ENCODE results near the gene B4GALT2.

- TF ChIP-seq, protein P1, sequence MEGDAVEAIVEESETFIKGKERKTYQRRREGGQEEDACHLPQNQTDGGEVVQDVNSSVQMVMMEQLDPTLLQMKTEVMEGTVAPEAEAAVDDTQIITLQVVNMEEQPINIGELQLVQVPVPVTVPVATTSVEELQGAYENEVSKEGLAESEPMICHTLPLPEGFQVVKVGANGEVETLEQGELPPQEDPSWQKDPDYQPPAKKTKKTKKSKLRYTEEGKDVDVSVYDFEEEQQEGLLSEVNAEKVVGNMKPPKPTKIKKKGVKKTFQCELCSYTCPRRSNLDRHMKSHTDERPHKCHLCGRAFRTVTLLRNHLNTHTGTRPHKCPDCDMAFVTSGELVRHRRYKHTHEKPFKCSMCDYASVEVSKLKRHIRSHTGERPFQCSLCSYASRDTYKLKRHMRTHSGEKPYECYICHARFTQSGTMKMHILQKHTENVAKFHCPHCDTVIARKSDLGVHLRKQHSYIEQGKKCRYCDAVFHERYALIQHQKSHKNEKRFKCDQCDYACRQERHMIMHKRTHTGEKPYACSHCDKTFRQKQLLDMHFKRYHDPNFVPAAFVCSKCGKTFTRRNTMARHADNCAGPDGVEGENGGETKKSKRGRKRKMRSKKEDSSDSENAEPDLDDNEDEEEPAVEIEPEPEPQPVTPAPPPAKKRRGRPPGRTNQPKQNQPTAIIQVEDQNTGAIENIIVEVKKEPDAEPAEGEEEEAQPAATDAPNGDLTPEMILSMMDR (IDR thresholded peaks at IDR 0.05), result no peak
- TF ChIP-seq POLR2AphosphoS5 (IDR thresholded peaks at IDR 0.05) (no peak), POLR2A (IDR thresholded peaks at IDR 0.05; ENCODE audit: low read depth) (no peak)
Measured at GRCh38 chr1:43969416-43969745, 9.6 kb upstream of the B4GALT2 start.
